PC-9 (cell line): ENCODE data around the gene STOML1.

ENCODE experiments used
- CTCF ChIP-seq: fragments of 200-600 bp; sonication (generic); conservative IDR thresholded peaks from 2 replicates; pipeline ENCODE4 v1.6.1; 2017; ENCODE audit warnings: mixed run types, antibody characterized with exemption, mild to moderate bottlenecking, moderate library complexity
- EZH2 ChIP-seq: fragments of 200-600 bp; sonication (generic); IDR thresholded peaks from 2 replicates; pipeline ENCODE4 v1.8.0; 2017; ENCODE audit warnings: antibody characterized with exemption, low read depth

GRCh38 chr15:73983773-73984172 is 8.3 kb downstream of the STOML1 start:
- TF ChIP-seq EZH2 (no peak), CTCF (no peak)
